Activated B cell treated with CpG ODN at 0.5 μM for 24 hours (primary cell): Measurements from ENCODE around the gene RPL7L1. TPM values are rescaled to one million over a fixed set of nuclear protein-coding genes. Genes with fewer than 3 reads are reported as not detected.
"Not testable (repeated sequence)": the region's sequence is repeated elsewhere in the genome, so short reads cannot be mapped to it uniquely, and the experiment has no call there.

Experiments
- ATAC-seq: fragments of 200-7000 bp; cut with Tn5 transposase; one replicate; pipeline ENCODE4 v1.10.0; 2021; ENCODE audit warnings: low read depth, mild to moderate bottlenecking, moderate library complexity
- CTCF ChIA-PET: fragments of 350-600 bp; sonication (Branson Sonifier 250); formaldehyde crosslinking; loops from one replicate; lab custom pipeline; 2021; ENCODE audit warnings: antibody characterized with exemption; lab: Charles Lee
- POLR2A ChIA-PET: fragments of 350-600 bp; sonication (Branson Sonifier 250); formaldehyde crosslinking; loops from one replicate; lab custom pipeline; 2021; ENCODE audit warnings: antibody characterized with exemption; lab: Charles Lee
- DNase-seq: peaks from one replicate; pipeline ENCODE4 v3.0.0; 2022
- H3K27ac Mint-ChIP-seq: one replicate; pipeline ENCODE4 v1.8.0; 2020; ENCODE audit warnings: mixed read lengths
- H3K27me3 Mint-ChIP-seq: one replicate; pipeline ENCODE4 v1.8.0; 2021; ENCODE audit warnings: mixed read lengths
- H3K36me3 Mint-ChIP-seq: one replicate; pipeline ENCODE4 v1.8.0; 2021; ENCODE audit warnings: low read depth, mixed read lengths
- H3K4me1 Mint-ChIP-seq: one replicate; pipeline ENCODE4 v1.8.0; 2021; ENCODE audit warnings: mixed read lengths
- H3K4me3 Mint-ChIP-seq: one replicate; pipeline ENCODE4 v1.8.0; 2020; ENCODE audit warnings: mild to moderate bottlenecking, mixed read lengths
- H3K9me3 Mint-ChIP-seq: one replicate; pipeline ENCODE4 v1.8.0; 2020; ENCODE audit warnings: mixed read lengths
- CTCF ChIP-seq: fragments of 200-600 bp; IDR thresholded peaks from one replicate; pipeline ENCODE4 v1.8.0; 2022; ENCODE audit warnings: antibody characterized with exemption, mild to moderate bottlenecking
- intact Hi-C: fragments of 100-400 bp; cut with micrococcal nuclease; formaldehyde crosslinking; loops from one replicate; pipeline ENCODE4 v1.15.1; 2024
- total RNA-seq: library from RNA; stranded (reverse); gene quantifications from 2 replicates; pipeline ENCODE4 v1.2.3, GENCODE V29; 2022

RPL7L1 gene
- total RNA-seq, 1 donor from 2014 or later: 110 TPM

GRCh38 chr6:42877695-42878094, 1.7 kb upstream of the RPL7L1 start:
- ChIA-PET POLR2A (interaction anchor here (0.7 to 3.8 kb wide), 3 partner anchors 13 to 151 kb away, joined by 3 to 85 read pairs (median 17); partner anchors contain the start of gene TBCC), CTCF (interaction anchor here (6.0 kb wide), 1 partner anchor 215 kb away, joined by 51 read pairs; no protein-coding TSS in a partner anchor)
- peaks cover 22% of the 10 kb centered on the region for H3K4me1 Mint-ChIP-seq
- no peak for TF ChIP-seq CTCF
- intact Hi-C loops: loop anchor here (1.0 to 2.0 kb wide), 2 partner anchors 216 to 313 kb away; partner anchors contain the start of gene UBR2
- H3K4me3 Mint-ChIP-seq: no peak overlapping the region
- DNase-seq (no peak), ATAC-seq (no peak)
- peak overlapping the region; percentile 24 for H3K27ac Mint-ChIP-seq
- no peaks in the 10 kb centered on the region for H3K27me3 Mint-ChIP-seq
- H3K9me3 Mint-ChIP-seq: no peaks in the 10 kb centered on the region
- peaks cover 25% of the 10 kb centered on the region for H3K36me3 Mint-ChIP-seq

DNA sequence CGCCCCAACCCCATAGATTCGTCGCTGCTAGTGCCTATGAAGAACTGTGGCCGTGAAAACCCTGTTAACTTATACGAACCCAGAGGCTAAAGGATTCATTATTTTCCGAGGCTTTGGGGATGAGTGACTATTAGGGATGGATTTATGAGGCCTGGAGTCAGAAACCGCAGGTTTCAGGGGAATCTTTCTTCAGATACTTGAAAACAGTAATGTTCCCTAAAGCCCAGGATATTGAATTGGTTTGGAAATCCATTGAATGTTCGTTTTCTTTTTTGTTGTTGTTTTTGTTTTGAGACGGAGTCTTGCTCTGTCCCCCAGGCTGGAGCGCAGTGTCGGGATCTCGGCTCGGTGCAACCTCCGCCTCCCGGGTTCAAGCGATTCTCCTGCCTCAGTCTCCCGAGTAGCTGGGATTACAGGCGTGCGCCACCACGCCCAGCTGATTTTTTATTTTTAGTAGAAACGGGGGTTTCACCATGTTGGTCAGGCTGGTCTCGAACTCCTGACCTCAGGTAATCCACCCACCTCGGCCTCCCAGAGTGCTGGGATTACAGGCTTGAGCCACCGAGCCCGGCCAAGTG, 913 bp downstream of the RPL7L1 start:
- H3K27me3 Mint-ChIP-seq, H3K9me3 Mint-ChIP-seq, ATAC-seq, DNase-seq, intact Hi-C loops: not testable (repeated sequence)
- Mint-ChIP-seq H3K4me3 (peak overlapping the region; percentile 100), H3K36me3 (peaks cover 51% of the 10 kb centered on the region), H3K27ac (peak overlapping the region; percentile 99), H3K4me1 (peaks cover 28% of the 10 kb centered on the region)
- POLR2A ChIA-PET: interaction anchor here (0.6 to 3.8 kb wide), 26 partner anchors 9 to 1384 kb away, joined by 3 to 101 read pairs (median 6); partner anchors contain the start of genes BICRAL, CNPY3, CUL9 and KLC4
- CTCF ChIA-PET: interaction anchor here (1.2 to 6.0 kb wide), 5 partner anchors 11 to 263 kb away, joined by 4 to 51 read pairs (median 11); a partner anchor contains a TSS

GRCh38 chr6:42880871-42881270, 1.5 kb downstream of the RPL7L1 start:
- intact Hi-C loops, DNase-seq, ATAC-seq, H3K9me3 Mint-ChIP-seq, H3K27me3 Mint-ChIP-seq: not testable (repeated sequence)
- ChIA-PET POLR2A (interaction anchor here (2.6 to 3.8 kb wide), 3 partner anchors 10 to 134 kb away, joined by 85 to 101 read pairs (median 87); partner anchors contain the start of genes BICRAL and TBCC), CTCF (interaction anchor here (1.5 to 6.0 kb wide), 3 partner anchors 10 to 263 kb away, joined by 4 to 51 read pairs (median 11); a partner anchor contains a TSS)
- peak overlapping the region; percentile 100 for H3K4me3 Mint-ChIP-seq
- H3K36me3 Mint-ChIP-seq: peaks cover 56% of the 10 kb centered on the region
- H3K27ac Mint-ChIP-seq: peak overlapping the region; percentile 99
- peaks cover 28% of the 10 kb centered on the region for H3K4me1 Mint-ChIP-seq

DNA sequence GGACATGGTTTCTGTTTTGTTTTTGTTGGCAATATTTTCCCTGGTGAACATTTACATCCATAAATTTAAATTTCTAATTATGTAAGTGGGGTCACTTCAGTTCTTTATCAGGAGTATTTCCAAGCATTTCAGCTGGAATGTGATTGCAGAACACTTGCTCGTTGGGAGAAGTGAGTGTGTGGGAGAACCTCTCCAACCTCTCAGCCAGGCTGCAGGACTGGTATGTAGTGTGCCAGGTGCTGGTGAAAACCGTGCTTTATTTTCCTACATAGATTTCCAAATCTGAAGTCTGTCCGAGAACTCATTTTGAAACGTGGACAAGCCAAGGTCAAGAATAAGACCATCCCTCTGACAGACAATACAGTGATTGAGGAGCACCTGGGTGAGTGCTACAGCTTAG, 6.3 kb downstream of the RPL7L1 start:
- peaks cover 24% of the 10 kb centered on the region for H3K4me1 Mint-ChIP-seq
- no peak overlapping the region for H3K27ac Mint-ChIP-seq
- H3K4me3 Mint-ChIP-seq: no peak overlapping the region
- intact Hi-C loops: no loop called here
- DNase-seq: no peak
- ChIA-PET POLR2A (interaction anchor here (0.6 to 1.9 kb wide), 4 partner anchors 32 to 990 kb away, joined by 3 to 9 read pairs (median 3); partner anchors contain the start of genes TBCC and USP49), CTCF (interaction anchor here (0.6 kb wide), 1 partner anchor 743 kb away, joined by 3 read pairs; no protein-coding TSS in a partner anchor)
- ATAC-seq: no peak
- peaks cover 72% of the 10 kb centered on the region for H3K36me3 Mint-ChIP-seq
- no peaks in the 10 kb centered on the region for H3K9me3 Mint-ChIP-seq
- no peaks in the 10 kb centered on the region for H3K27me3 Mint-ChIP-seq
- TF ChIP-seq CTCF: no peak

DNA sequence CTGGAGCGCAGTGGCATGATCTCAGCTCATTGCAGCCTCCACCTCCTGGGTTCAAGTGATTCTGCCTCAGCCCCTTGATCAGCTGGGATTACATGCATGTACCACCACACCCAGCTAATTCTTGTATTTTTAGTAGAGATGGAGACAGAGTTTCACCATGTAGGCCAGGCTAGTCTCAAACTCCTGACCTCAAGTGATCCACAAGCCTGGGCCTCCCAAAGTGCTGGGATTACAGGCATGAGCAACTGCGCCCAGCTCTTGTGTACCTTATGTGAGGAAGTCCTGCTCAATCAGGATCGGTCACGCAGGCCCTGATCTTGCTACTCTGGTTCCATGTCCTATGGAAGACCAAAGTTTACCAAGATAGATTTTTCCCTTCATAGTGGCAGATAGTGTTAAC, 8.8 kb downstream of the RPL7L1 start:
- H3K4me1 Mint-ChIP-seq: peaks cover 34% of the 10 kb centered on the region
- ATAC-seq, H3K27ac Mint-ChIP-seq, H3K4me3 Mint-ChIP-seq, H3K27me3 Mint-ChIP-seq, H3K9me3 Mint-ChIP-seq, intact Hi-C loops, DNase-seq, CTCF ChIA-PET: not testable (repeated sequence)
- POLR2A ChIA-PET: interaction anchor here (0.6 to 6.4 kb wide), 3 partner anchors 8 to 680 kb away, joined by 3 to 85 read pairs (median 3); partner anchors contain the start of gene RPL7L1
- peaks cover 59% of the 10 kb centered on the region for H3K36me3 Mint-ChIP-seq

GRCh38 chr6:42889815-42890214, 10.4 kb downstream of the RPL7L1 start:
- POLR2A ChIA-PET: interaction anchor here (0.6 to 6.4 kb wide), 7 partner anchors 10 to 587 kb away, joined by 3 to 85 read pairs (median 21); partner anchors contain the start of genes BICRAL, CNPY3, RPL7L1 and TBCC
- ATAC-seq (no peak), DNase-seq (no peak)
- Mint-ChIP-seq H3K9me3 (no peaks in the 10 kb centered on the region), H3K4me1 (peaks cover 44% of the 10 kb centered on the region), H3K4me3 (peak overlapping the region; percentile 97), H3K27ac (peak overlapping the region; percentile 93), H3K36me3 (peaks cover 43% of the 10 kb centered on the region), H3K27me3 (no peaks in the 10 kb centered on the region)
- no peak for TF ChIP-seq CTCF
- intact Hi-C loops: loop anchor here (1.0 to 10.0 kb wide), 8 partner anchors 11 to 1105 kb away; partner anchors contain the start of genes BICRAL, CNPY3, LRRC73 and MRPS10
- CTCF ChIA-PET: interaction anchor here (1.3 kb wide), 1 partner anchor 254 kb away, joined by 3 read pairs; no protein-coding TSS in a partner anchor
